Measurements from ENCODE around the gene TADA2B.

Gene TADA2B

GRCh38 chr4:7054106-7054880, 11.1 kb downstream of the TADA2B start:
- in situ Hi-C loops (cut with HindIII; ENCODE audit: low sequenced_read_pairs), result no loop called here

- in situ Hi-C loops (cut with HindIII; ENCODE audit: low sequenced_read_pairs), result no loop called here
These were observed 12.2 kb downstream of the TADA2B start for GRCh38 chr4:7055111-7055989.

DNA sequence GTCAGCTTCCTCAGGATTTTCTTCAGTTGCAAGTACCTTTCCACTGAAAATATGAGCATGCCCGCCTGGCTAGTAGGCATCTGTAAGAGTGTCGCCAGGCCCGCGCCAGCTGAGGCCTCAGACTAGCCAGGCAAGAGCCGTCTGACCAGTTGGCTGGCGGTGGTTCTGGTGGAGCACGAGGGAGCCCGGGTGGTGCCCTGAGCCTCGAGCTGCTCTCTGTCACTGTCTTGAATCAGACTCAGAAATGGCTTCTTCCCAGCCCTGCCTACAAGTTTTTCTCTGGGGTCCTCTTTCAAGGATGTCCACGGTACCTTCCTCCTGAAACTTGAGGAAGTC, 12.8 kb downstream of the TADA2B start:
- in situ Hi-C loops (cut with HindIII; ENCODE audit: low sequenced_read_pairs), result no loop called here

- in situ Hi-C loops (cut with HindIII; ENCODE audit: low sequenced_read_pairs), result no loop called here
These were observed 15.6 kb downstream of the TADA2B start for GRCh38 chr4:7058792-7059191.

- in situ Hi-C loops (cut with HindIII; ENCODE audit: low sequenced_read_pairs), result no loop called here
These were observed 16.5 kb downstream of the TADA2B start for GRCh38 chr4:7059662-7060061.

- in situ Hi-C loops (cut with HindIII; ENCODE audit: low sequenced_read_pairs), result no loop called here
These were observed 17.4 kb downstream of the TADA2B start for GRCh38 chr4:7060346-7061150.

GRCh38 chr4:7061815-7062214, 18.6 kb downstream of the TADA2B start:
- in situ Hi-C loops (cut with HindIII; ENCODE audit: low sequenced_read_pairs), result no loop called here

DNA sequence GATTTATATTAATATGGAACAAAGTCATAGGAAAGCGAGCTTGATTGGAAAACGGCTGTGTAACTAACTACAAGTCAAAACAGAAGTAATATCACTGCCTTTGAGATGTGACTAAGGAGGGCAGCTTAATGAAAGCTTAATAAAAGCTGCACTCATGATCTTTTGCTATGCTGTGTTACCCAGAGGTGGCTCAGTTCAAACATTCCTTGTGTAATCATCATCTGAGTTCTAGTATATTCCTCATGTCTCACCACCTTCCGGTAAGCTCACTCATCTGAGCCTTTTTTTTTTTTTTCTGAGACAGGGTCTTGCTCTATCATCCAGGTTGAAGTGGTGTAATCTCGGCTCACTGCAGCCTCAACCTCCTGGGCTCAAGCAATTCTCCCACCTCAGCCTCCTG, 19.6 kb downstream of the TADA2B start:
- in situ Hi-C loops (cut with HindIII; ENCODE audit: low sequenced_read_pairs), result no loop called here

DNA sequence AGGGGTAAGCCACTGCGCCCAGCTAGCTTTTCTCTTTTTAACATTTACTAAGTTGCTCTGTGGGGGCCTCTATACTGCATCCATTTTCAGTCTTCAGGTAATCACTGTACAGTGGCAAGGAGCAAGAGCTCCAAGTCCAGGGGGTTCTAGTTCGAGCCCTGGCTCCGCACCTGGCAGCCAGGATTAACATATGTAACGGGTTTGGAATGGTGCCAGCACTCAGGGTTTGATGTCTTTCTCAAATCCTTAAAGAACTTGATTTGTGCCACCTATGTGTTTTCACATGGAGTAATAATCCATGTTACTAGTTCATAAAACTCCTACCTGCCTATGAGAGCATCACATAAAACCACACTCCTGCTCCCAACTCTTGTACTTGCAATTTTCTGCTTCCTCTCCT, 20.2 kb downstream of the TADA2B start:
- in situ Hi-C loops (cut with HindIII; ENCODE audit: low sequenced_read_pairs), result no loop called here

DNA sequence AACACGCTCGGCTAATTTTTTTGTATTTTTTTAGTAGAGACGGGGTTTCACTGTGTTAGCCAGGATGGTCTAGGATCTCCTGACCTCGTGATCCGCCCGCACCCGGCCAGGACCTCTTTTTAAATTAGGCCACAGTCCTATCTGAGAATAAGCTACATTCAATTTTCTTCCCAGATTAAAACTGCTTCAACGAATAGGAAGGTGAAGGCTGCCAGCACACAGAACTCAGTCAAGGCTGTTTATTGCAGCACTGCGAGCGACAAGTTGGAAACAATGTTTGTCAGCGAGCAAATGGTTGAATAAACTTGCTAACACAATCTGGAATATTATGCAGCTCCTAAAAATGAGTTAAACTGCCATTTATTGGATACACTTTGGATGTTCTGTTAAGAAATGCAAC, 22.8 kb downstream of the TADA2B start:
- in situ Hi-C loops (cut with HindIII; ENCODE audit: low sequenced_read_pairs), result no loop called here

GRCh38 chr4:7066493-7066892, 23.3 kb downstream of the TADA2B start:
- in situ Hi-C loops (cut with HindIII; ENCODE audit: low sequenced_read_pairs), result no loop called here

GRCh38 chr4:7067126-7067451, 23.9 kb downstream of the TADA2B start:
- in situ Hi-C loops (cut with HindIII; ENCODE audit: low sequenced_read_pairs), result no loop called here

DNA sequence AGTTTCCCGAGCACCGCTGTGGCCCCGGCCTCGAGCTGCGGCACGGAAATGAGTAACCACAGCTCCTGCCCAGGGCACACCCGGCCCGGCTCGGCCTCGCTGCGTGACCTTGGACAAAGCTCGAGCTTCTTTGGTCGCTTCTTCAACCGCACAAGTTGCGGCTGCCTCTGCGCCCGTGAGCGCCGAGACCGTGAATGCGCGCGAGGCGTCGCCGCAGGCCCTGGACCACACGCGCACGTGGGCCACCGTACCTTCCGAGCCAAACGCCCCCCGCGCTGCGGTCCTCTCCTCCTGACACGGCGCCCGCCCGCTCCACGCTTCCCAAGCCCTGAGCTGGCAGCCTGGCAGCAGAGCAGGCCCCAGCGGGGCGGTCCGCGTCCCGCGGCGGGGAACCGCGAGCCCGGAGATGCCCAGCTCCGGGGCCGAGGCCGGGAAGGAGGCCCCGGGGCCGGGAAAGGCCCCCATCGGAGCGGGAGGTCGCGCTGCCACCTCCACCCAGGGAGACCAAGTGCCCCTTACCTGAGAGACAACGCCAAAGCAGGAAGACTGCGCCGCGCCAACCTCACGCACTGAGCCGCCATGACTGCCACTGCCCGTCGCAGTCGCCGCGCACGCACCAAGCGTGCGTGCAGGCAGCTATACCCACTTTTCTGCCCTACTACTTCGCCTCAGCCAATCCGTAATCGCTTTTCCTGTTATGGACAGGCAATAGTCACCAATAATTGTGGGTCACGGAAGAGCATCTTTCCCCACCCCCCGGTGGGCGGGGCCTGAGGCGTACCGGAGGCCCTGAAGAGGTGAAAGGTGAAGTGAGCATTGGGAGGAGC, 24.5 kb downstream of the TADA2B start, which contains the start of gene GRPEL1:
TSS of gene GRPEL1 (minus strand) at position 613 of the 827 bp plus-strand sequence. CDS start at position 581, 32 bp downstream.
- in situ Hi-C loops (cut with HindIII; ENCODE audit: low sequenced_read_pairs), result no loop called here

DNA sequence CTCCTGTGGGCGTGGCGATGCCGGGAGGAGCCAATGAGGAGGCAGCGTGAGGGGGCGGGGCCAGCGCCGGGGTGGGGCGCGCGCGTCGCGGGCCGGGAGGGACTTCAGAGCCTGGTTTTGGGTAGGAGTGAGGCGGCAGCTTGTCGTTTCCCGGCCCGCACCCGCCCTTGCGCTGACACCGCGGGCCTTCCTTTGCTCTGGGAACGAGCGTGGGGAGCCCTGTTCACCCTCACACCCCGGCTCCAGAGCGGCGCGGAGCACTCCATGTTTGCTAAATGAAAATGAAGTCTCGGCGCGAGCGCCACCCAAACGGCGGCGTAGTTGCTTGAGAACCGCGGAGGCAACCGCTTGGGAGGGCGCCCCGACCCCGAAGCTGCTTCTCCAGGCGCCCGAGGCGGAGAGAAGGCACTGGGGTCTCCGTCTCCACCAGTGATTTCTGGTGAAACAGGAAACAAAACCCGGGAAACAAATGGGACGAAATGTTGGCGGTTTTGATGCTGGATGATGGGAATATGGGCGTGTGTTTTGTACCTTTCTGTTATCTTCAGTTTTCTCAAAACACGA, 25.2 kb downstream of the TADA2B start:
- in situ Hi-C loops (cut with HindIII; ENCODE audit: low sequenced_read_pairs), result no loop called here

DNA sequence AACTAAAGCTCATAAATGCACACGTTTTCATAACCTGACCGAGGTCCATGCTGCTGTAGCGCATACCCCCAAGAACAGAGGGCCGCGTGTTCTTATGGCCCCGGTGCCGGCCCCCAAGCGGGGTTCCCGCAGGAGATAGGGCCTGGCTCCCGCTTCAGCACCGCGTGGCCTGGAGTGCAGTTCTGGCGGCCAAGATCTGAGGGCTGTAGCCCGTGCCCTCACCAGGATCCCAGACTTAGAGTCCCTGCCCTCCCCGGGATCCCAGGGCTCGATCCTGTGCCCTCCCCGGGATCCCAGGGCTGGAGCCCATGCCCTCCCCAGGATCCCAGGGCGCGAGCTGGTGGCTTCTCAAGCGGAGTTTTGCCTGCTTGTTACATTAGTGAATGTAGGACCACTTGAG, 25.7 kb downstream of the TADA2B start:
- in situ Hi-C loops (cut with HindIII; ENCODE audit: low sequenced_read_pairs), result no loop called here

GRCh38 chr4:7070729-7071511, 27.7 kb downstream of the TADA2B start:
- in situ Hi-C loops (cut with HindIII; ENCODE audit: low sequenced_read_pairs), result no loop called here

GRCh38 chr4:7073059-7073458, 29.9 kb downstream of the TADA2B start:
- in situ Hi-C loops (cut with HindIII; ENCODE audit: low sequenced_read_pairs), result no loop called here

DNA sequence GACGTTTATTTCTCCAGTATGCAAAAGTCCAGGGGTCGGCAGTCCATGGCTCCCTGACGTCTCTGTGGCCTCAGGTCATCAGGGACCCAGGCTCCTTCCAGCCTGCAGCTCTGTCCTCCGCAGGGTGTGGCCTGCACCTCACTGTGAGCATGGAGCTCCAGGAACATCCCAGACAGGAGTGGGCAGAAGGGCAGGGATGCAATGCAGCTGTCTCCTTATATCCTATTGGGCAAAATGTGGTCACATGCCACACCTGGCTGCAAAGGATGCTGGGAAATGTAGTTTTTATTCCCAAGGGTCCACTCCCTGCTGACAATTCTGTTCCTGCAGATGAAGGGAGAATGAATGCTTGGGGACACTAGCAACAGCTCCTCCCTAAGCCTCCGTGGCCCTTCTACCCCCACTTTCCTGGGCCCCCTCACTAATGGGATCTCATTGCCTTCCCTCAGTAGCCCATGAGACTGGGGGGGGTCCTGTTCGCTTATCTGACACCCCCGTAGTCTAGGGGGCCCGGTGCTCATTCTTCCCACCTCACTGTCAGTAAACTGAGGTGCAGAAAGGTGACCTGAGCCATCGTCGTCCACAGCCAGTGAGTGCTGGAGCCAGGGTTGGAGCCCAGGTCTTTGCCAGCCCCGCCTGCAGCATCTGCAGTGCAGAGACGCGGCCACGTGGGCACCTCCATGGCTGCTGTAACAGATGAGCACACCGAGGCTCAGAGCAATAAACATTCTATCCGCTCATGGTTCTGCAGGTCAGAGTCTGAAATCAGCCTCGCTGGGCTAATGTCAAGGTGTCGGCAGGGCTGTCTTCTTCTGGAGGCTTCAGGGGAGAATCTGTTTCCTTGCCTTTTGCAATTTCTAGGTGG, 30.6 kb downstream of the TADA2B start:
- in situ Hi-C loops (cut with HindIII; ENCODE audit: low sequenced_read_pairs), result no loop called here

DNA sequence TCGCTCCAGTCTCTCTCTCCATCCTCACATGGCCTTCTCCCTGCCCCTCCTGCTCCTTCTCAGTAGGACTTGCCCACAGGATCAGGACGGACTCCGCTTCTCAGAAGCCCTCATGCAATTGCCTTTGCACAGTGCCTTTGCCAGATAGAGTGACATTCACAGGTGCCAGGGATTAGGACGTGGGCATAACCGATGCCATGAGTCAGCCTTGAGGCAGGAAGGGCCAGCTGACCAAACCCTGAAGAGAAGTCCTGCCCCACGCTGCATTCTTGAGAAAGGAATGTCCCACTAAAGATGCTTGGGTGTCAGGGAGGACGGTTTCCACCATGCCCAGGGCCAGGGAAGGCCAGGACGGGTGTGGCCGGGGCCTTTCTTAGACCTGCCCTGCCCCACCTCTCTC, 31.3 kb downstream of the TADA2B start:
- in situ Hi-C loops (cut with HindIII; ENCODE audit: low sequenced_read_pairs), result no loop called here
